H7 (cell line): ENCODE measurements around the gene FBP1. TPM values are rescaled to one million over a fixed set of nuclear protein-coding genes. Genes with fewer than 3 reads are reported as not detected.
"Not testable (repeated sequence)": the region's sequence is repeated elsewhere in the genome, so short reads cannot be mapped to it uniquely, and the experiment has no call there.

Experiments
- DNase-seq: peaks from one replicate; pipeline ENCODE4 v3.0.0; 2012
- H3K27me3 ChIP-seq: 2 replicates; pipeline ENCODE4 v1.6.0; 2011; ENCODE audit warnings: mild to moderate bottlenecking, low read length; ENCODE audit not compliant: control insufficient read depth, insufficient read depth
- H3K36me3 ChIP-seq: replicated peaks from 2 replicates; pipeline ENCODE4 v1.5.1; 2011; ENCODE audit warnings: low read length; ENCODE audit not compliant: control insufficient read depth, insufficient read depth
- H3K4me3 ChIP-seq: 2 replicates; pipeline ENCODE4 v1.5.1; 2011; ENCODE audit warnings: low read depth, mild to moderate bottlenecking, control low read depth, low read length, moderate library complexity; ENCODE audit not compliant: insufficient read depth
- total RNA-seq: library from RNA; depleted of rRNA; stranded (reverse); fragments of >200 nt; shearing (Covaris generic); gene quantifications from 2 replicates; pipeline ENCODE4 v1.2.3, GENCODE V29; 2014

Gene FBP1
- total RNA-seq, 1 experiment from 2014 or later: 5.4 TPM

DNA sequence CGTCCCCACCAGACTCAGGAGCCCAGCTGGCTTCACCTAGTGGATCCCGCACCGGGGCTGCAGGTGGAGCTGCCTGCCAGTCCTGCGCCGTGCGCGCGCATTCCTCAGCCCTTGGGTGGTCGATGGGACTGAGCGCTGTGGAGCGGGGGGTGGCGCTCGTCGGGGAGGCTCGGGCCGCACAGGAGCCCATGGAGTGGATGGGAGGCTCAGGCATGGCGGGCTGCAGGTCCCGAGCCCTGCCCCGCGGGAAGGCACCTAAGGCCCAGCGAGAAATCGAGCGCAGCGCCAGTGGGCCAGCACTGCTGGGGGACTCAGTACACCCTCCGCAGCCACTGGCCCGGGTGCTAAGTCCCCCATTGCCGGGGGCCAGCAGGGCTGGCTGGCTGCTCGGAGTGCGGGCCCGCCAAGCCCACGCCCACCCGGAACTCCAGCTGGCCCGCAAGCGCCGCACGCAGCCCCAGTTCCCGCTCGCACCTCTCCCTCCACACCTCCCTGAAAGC, 48.2 kb downstream of the FBP1 start:
- not testable (repeated sequence) for H3K4me3 ChIP-seq, DNase-seq, H3K27me3 ChIP-seq, H3K36me3 ChIP-seq

DNA sequence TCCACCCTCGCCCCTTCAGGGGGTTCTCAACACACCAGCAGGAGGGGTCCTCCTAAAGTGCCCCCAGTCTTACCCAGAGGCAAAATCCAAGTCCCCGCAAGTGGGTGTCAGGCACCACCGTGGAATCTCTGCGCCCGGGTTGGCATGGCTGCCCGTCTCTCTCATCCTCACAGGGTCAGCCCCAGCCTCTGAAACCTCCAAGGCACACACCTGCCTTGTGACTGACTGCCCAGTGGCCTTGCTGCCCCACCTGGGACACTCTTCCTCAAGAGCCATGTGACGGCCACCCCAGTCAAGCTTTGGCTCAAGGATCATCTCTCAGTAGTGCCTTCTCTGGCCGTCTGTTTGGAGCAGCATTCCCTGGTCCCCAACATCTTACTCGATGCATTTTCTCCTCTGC, 50.6 kb downstream of the FBP1 start:
- Histone ChIP-seq H3K4me3 (no peak overlapping the region), H3K27me3 (no peaks in the 10 kb centered on the region), H3K36me3 (no peaks in the 10 kb centered on the region)
- no peak for DNase-seq

GRCh38 chr9:94586814-94587213, 52.5 kb downstream of the FBP1 start:
- no peak for DNase-seq
- Histone ChIP-seq H3K27me3 (no peaks in the 10 kb centered on the region), H3K4me3 (no peak overlapping the region), H3K36me3 (no peaks in the 10 kb centered on the region)

DNA sequence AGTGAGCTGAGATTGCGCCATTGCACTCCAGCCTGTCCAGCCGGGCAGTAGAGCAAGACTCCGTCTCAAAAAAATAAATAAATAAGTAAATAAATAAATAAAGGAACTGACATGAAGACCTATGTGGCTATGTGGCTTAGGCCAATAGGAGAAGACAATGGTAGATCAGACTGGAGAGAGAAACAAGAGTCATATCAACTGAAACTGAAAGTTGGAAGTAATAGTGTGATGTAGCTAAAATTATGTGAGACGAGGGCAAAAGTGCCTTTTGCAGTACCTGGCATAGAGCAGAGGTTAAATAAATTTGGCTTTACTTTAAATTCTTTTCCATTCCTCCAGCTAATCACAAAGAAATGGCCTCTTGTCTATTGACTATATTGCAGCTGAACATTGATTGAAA, 53.0 kb downstream of the FBP1 start:
- Histone ChIP-seq H3K4me3 (no peak overlapping the region), H3K36me3 (no peaks in the 10 kb centered on the region), H3K27me3 (no peaks in the 10 kb centered on the region)
- no peak for DNase-seq

DNA sequence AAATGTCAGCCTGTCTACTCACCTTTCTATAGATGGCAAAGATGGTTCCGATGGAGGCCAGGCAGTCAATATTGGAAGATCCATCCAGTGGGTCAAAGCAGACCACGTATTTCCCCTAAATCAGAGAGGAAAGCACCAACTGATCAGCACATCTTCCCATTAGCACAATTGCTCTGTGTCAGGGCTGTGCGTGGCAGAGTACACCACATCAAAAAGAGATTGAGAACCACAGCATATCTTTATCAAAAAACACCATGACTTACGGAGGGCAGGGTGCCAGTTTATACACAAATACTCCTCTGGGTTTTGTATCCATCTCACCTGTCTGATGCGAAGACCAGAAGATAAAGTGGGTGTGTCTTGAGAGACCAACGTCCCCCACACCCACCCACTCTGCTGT, 54.8 kb downstream of the FBP1 start:
- no peaks in the 10 kb centered on the region for H3K27me3 ChIP-seq
- H3K4me3 ChIP-seq: no peak overlapping the region
- H3K36me3 ChIP-seq: no peaks in the 10 kb centered on the region
- DNase-seq: no peak

GRCh38 chr9:94581728-94582127, 57.6 kb downstream of the FBP1 start:
- no peak for DNase-seq
- H3K36me3 ChIP-seq: no peaks in the 10 kb centered on the region
- no peak overlapping the region for H3K4me3 ChIP-seq
- H3K27me3 ChIP-seq: no peaks in the 10 kb centered on the region

GRCh38 chr9:94577571-94577970, 61.7 kb downstream of the FBP1 start:
- no peak for DNase-seq
- no peak overlapping the region for H3K4me3 ChIP-seq
- H3K27me3 ChIP-seq: no peaks in the 10 kb centered on the region
- no peaks in the 10 kb centered on the region for H3K36me3 ChIP-seq

- no peaks in the 10 kb centered on the region for H3K27me3 ChIP-seq
- no peak overlapping the region for H3K4me3 ChIP-seq
- H3K36me3 ChIP-seq: no peaks in the 10 kb centered on the region
- DNase-seq: no peak
Observed at GRCh38 chr9:94577036-94577435, 62.3 kb downstream of the FBP1 start.

DNA sequence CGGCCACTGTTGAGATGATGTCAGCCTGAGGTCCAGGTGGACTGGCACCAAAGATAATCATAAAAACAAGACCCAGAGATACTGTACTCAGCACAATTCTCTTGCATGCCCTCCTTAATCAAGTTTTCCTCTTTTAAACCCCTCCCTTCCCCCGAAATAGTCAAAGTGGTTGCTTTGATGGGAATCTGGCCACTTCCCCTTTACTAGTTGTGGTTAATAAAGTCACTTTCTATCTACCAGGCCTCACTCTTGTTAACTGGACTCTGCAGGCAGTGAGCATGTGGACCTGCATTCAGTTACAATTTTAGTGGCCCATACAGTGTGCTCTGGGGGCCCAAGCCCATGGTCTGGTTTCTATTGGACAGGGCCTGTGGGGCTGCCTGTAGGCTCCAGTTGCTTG, 63.2 kb downstream of the FBP1 start:
- no peaks in the 10 kb centered on the region for H3K36me3 ChIP-seq
- H3K4me3 ChIP-seq: no peak overlapping the region
- DNase-seq: no peak
- no peaks in the 10 kb centered on the region for H3K27me3 ChIP-seq

GRCh38 chr9:94568972-94569712, 70.2 kb downstream of the FBP1 start:
- Histone ChIP-seq H3K4me3 (no peak overlapping the region), H3K27me3 (no peaks in the 10 kb centered on the region), H3K36me3 (no peaks in the 10 kb centered on the region)
- no peak for DNase-seq

GRCh38 chr9:94568250-94568889, 70.9 kb downstream of the FBP1 start:
- no peak for DNase-seq

GRCh38 chr9:94567271-94567670, 72.0 kb downstream of the FBP1 start:
- H3K4me3 ChIP-seq: no peak overlapping the region
- no peaks in the 10 kb centered on the region for H3K27me3 ChIP-seq
- no peaks in the 10 kb centered on the region for H3K36me3 ChIP-seq
- DNase-seq: no peak

More at GRCh38 chr9:94568250-94568889, 70.9 kb downstream of the FBP1 start:
- H3K36me3 ChIP-seq: no peaks in the 10 kb centered on the region
- H3K4me3 ChIP-seq: no peak overlapping the region
- H3K27me3 ChIP-seq: no peaks in the 10 kb centered on the region

DNA sequence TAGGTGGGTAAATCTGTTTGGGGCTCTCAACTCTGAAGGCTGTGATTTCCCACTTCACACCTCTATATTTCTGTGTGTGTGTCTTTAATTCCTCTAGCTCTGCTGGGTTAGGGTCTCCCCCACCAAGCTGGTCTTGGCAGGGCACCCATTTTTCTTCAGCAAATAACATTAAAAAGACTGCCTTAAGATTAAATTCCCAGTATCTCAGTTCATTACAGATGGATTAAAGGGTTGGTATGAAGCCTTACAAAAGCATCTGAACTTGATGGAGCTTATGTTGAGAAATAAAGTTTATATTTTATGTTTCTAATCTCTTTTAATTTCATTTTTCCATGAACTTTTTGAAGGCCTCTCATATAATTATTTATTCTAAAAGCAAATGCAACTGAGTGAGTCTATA, 72.8 kb downstream of the FBP1 start:
- no peaks in the 10 kb centered on the region for H3K27me3 ChIP-seq
- H3K36me3 ChIP-seq: peaks cover 2% of the 10 kb centered on the region; the same call in 1 of the 2 replicates
- DNase-seq: no peak
- H3K4me3 ChIP-seq: no peak overlapping the region

DNA sequence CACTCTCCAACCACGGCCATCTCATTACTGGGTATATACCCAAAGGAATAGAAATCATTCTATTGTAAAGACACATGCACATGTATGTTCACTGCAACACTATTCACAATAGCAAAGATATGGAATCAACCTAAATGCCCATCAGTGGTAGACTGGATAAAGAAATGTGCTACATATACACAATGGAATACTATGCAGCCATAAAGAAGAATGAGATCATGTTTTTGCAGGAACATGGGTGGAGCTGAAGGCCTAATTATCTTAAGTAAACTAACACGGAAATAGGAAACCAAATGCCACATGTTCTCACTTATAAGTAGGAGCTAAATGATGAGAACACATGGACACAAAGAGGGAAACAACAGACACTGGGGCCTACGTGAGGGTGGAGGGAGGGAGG, 75.0 kb downstream of the FBP1 start:
- not testable (repeated sequence) for DNase-seq, H3K4me3 ChIP-seq, H3K27me3 ChIP-seq, H3K36me3 ChIP-seq

- Histone ChIP-seq H3K27me3 (no peaks in the 10 kb centered on the region), H3K4me3 (no peak overlapping the region), H3K36me3 (peaks cover 3% of the 10 kb centered on the region)
- no peak for DNase-seq
Observed at GRCh38 chr9:94563548-94563947, 75.8 kb downstream of the FBP1 start.
